ENCODE measurements around the gene CASP6.

The CASP6 gene
- total RNA-seq: 4.5 to 16.9 (median 11.0) reads per million in 17 experiments

DNA sequence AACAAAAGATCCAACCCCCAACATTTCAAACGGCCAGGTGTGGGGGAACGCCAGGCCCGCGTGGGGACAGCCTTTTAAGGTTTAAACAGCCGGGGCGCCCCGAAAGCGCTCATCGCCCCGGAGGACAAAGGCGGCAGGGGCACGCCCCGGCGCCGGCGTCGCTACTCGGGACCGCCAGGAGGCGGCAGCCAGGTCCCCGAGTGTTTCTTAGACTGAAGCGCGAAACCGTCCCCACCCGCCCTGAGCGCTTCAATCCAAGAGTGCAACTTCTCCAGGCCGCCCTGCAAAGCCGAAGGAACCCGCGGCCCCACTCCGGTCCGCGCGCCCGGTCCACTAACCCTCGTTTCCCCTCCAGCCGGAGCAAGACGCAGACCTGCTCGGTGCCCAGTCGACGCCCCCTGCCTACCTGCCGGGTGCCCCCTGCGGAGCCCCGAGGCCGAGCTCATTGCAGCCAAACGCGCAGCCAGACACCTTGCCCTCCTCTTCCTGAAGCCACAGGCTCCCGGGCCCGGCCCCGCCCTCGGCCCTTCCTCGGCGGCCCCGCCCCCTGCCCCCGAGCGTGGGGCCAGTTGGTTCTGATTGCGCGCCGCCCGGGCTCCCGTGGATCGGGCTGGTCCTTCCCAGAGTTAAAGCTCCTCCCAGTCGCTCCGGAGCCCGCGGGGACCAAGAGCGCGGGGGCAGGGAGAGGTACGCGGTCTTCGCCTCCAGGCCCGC lies at the start of gene CASP6:
Gene CASP6, minus strand, starts transcription at position 496 of the 714 bp plus-strand sequence. Its CDS starts 50 bp downstream, at position 446.
- DNase-seq: peak; percentile 82 to 94 (median 88)

DNA sequence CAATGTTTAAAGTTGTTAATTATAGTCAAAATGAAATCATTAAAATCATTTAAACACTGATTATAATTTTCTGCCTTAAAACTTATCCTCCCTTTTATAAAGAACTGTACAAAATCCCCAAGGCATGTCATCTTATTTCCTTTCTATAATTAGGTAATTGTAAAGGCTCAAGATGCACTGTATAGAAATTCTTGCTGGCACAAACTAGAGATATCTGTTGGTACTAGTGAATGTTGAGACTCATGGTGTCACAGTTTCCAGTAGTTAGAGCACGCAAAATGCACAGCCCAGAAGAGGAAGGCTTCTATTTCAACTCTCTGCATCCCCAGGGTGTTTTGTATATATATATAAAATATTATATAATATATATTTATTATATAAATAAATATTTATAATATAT lies 49.3 kb upstream of the CASP6 start:
- no peak for DNase-seq

DNA sequence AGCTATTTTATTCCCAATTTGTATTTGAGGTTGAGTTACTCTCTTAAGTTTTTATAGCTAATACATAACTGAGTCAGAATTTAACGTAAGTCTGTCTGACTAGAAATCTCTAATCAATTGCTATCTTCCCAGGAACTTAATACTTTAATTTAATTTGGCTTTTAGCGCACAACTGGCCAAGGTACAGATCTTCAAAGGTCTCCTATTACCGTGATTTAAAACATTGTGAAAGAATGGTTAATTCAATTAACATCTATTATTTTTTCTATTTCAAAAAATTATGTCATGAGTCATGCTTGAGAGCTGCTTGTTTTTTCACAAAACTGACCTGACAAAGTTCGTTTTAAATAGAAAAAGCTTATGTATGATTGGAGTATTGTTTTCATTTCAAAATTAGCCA lies 48.6 kb upstream of the CASP6 start:
- DNase-seq: no peak

DNA sequence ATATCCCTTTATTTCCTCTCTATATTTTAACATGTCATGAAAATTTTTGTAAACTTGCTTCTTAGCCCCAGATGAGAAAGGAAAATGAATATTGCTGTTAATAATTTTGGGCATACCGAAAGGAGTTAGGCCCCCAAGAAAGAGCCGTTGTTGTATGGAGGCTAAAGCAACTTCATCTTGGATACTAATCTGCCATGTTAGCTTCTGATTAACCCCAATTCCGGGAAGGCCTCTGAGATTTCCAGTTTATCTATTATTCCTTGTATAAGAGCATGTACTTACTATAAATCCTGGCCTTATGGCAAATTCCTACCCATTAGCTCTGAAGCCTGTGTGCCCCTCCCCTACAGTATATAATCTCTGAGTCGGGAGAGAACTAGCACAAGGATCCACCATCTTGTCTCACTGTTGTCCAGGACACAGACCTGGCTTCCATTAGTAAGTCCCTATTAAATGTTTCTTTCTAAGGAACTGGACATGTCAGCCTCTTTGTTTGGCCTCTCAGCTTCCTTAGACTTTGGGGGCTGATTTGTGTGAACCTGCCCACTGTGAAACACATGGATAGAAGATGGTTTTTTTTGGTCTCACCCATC lies 47.5 kb upstream of the CASP6 start:
- no peak for DNase-seq

DNA sequence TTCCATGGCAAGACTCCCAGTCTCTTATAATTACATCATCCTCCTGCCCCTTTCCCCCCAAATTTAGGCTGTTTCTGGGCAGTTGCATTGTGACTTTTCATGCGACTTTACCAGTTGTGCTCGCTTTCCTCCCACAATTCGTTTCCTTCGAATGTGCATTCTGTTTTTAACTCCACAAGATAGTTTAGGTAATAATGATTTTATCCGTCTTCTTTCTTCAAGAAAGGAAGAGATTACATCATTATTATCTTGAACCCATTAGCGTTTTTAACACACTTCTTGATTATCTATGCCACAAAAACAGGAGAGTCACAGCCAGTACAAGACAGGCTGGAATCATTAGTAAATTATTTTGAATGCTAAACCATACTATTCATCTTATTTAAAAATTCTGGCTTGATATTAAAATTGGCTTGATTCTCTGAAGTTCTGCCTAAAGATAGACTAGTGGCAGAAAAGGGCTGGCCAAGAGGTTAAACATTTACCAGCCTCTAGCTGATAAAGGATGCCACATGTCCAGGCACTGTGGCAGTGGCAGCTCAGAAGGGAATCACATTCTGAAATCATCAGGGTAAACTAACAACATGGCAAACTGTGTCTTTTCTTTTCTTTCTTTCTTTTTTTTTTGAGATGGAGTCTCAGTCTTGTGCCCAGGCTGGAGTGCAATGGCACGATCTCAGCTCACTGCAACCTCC lies 46.3 kb upstream of the CASP6 start:
- DNase-seq: no peak

DNA sequence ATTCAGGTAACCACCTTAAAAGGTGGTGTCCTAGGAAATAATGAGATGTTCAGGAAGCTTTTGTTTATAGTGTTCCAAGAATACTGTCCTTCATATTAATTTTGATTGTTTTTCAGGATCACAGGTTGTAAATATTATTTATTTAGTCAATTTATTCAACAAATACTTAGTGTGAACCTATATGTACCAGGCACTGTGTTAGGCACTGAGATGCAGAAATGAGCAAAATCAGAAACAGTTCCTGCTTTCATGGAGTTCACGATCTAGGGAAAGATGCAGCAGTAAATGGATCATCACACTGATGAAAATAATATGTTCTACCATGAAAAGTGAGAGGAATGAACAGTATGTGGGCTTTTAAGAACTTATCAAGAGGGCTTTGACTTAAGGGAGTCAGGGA lies 44.9 kb upstream of the CASP6 start:
- no peak for DNase-seq

DNA sequence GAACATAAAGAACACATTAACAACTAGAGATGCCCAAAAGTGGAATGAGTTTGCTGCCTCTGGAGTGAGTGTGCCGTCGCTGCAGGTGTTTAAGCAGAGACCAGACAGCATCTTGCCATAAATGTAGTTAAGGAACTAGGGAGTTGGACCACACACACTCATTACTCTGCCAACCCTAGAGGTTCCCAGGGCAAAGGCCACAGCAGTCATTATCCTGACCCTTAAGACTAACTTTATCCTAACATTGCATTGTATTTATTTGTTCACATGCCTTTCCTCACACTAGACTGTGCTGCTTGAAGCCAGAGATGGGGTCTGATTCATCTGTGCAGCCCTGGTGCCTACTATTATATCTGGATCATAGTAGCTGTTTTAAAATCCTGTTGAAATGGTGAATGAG lies 43.5 kb upstream of the CASP6 start:
- no peak for DNase-seq

DNA sequence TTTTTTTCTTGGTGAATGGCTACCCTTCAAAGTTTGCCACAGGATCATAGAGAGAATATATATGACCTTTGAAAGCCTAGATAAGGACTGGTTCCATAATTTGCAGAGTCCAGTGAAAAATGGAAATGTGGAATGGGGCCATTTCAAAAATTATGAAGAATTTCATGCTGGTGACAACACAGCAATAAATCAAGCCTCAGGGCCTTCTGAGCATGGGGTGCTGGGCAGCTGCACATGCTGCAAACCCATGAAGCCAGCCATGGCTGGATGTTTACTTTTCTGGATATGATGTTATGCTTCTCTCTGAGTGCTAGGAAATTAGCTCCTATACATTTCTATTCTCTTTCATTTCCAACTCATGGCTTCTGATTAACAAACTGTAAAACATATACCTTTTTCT lies 42.6 kb upstream of the CASP6 start:
- no peak for DNase-seq

DNA sequence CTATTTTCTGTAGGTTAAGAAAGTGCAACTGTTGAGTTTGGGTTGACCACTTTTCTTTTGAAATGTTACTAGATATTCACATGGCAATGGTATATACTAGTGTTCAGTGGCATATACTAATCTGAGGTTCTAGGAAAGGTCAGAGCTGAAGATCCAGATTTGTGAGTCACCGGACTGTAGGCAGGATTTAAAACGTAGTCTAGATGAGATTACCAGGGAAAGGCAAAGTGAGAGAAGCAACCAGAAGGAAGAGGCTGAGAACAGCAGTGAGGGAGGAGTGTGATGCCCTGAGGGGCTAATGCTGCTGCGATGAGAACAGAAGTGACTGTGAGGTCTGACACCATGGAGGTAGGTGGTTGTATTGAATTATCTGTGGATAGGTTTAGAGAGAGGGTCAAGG lies 36.3 kb upstream of the CASP6 start:
- no peak for DNase-seq

DNA sequence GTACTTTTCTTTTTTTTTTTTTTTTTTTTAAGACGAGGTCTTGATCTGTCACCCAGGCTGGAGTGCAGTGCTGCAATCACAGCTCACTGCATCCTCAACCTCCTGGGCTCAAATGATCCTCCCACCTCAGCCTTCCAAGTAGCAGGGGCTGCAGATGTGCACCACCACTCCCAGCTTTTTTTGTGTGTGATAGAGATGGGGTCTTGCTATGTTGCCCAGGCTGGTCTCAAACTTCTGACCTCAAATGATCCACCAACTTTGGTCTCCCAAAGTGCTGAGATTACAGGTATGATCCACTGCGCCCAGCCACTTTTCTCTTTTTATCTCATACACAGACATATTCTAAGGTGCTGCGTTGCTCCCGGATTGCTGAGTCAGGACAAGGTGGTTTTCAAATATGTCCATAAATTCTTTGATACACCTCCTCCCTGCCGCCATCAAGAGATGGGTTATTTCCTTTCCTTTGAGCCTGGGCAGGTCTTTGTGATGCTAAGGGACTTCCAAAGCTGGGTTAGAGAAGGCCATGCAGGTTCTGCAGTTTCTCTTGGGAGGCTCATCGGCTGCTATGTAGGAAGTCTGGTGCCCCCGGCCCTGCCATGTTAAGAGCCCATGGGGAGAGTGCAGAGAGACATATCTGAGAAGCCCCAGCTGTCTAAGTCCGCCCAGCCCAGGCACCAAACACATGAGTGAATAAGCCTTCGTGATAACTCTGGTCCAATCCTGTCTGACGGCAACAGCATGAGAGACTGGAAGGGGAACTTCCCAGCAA lies 35.0 kb upstream of the CASP6 start:
- no peak for DNase-seq

DNA sequence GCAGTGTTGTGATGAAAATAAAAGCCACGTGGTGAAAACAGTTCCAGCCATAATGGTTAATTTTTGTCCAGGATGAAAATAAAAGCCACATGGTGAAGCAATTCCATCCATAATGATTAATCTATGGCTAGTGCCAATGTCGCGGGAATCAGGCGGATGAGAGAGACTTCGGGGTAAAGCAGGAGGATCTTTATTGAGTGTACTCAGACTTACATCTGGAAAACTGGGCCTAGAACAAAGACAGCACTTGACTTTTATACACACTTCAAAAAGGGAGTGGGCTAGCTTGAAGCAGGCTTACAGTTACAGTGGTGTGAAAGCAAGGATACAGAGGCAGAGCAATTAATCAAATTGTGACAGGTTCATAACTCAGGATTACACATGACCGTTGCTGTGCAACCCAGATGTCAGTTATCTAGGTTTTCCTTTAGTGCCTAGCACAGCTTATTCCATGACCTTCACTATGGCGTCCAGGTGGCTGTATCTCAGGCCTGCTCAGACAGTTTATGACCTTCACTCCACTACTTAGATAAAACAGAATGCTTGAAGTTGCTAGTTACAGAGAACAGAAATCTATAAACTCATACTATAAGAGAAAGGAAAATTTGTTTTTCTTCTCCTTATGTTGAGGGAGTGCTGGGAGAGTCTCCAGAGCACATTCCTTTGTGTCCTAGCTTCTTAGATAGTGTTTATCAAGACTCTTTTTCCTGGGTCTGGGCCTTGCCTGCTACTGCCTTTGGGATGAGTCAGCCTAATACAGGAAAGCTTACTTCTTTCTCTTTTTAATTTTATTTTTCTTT lies 32.5 kb upstream of the CASP6 start:
- DNase-seq: no peak

DNA sequence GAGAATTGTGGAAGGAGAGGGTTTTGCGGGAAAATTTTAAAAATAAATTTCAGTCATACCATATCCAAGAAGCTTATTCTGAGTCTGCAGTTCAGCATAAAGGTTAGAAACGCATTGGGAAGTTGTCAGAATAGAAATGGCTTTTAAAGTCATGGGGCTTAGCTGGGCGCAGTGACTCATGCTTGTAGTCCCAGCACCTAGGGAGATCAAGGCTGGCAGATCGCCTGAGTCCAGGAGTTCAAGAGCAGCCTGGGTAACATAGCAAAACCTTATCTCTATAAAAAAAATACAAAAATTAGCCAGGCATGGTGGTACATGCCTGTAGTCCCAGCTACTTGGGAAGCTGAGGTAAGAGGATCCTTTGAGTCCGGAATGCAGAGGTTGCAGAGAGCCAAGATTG lies 30.5 kb upstream of the CASP6 start:
- no peak for DNase-seq

DNA sequence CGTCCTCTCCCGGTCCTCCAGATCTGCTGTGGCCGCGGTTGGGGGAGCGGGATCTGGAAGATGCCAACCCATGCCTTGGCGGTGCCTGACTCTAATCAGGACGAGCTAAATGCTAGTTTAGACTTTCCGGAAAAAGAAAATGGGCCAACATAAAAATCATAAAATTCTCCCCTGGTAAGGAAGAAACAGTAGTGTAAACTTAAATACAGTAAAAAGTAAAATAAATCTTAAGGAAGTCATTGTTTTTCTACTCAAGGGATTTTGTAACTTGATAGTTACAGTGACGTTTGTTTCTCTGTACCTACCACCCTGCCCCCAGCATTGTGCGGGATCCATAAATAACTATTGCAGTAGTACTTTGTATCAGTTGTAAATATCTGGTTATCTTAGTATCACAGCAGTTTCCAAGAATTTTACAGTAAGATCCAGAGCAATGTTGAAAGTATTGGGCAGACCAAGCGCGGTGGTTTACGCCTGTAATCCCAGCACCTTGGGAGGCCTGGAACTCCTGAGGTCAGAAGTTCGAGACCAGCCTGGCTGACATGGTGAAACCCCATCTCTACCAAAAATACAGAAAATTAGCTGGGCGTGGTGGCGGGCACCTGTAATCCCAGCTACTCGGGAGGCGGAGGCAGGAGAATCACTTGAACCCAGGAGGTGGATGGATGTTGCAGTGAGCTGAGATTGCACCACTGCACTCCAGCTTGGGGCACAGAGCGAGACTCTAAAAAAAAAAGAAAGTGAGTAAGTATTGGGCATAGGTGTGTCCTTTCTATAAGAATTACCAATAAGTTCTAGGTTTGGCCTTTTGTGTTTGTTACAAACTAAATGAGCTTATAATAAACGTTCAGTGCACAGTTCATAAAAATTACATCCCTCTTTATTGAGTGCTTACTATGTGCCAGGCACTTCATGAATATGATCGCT lies 27.6 kb upstream of the CASP6 start:
- DNase-seq: no peak

DNA sequence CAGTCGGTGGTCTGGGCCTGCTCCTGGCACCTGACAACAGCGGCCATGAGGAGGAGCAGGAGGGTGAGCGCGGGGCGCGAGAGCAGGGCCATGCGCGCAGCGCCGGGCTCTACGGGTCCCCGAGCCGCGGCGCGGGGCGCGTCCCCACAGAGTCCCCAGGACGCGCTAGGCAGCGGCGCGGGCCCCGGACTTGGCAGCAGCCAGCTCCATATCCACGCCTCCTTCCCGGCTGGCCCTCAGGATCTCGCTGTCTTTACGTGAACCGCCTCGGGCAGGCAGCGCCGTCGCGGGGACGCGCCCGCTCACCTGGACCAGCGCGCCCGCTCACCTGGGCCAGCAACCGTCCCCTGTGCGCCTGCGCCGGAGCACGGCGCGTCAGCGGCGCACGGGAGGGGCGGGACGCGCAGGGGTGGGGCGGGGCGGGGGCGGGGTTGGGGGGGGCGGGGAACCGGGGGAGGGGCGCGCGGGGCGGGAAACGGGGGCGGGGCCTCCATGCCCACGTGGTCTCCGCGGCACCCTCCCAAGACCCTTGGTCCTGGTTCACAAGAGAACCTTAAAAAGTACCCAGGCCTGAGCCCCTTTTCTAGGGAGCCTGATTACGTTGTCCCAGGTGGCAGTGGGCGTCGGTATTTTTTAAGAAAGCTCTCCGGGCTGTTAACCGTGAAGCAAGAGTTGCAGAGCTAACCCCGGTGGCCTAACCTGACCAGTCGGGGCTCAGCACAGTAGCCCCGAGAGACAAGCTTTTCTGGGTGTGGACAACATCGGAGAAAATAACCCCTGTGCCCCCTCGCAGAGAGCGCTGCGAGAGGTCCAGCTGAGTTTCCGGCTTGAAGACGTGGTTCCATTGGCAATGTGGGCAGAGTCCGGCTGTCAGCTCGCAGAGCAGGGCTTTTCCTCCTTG lies 26.7 kb upstream of the CASP6 start, which contains the start of gene PLA2G12A:
Gene PLA2G12A, minus strand, starts transcription at position 353 of the 901 bp plus-strand sequence. Its CDS starts 261 bp downstream, at position 92.
- DNase-seq: peak; percentile 52 to 88 (median 72)

DNA sequence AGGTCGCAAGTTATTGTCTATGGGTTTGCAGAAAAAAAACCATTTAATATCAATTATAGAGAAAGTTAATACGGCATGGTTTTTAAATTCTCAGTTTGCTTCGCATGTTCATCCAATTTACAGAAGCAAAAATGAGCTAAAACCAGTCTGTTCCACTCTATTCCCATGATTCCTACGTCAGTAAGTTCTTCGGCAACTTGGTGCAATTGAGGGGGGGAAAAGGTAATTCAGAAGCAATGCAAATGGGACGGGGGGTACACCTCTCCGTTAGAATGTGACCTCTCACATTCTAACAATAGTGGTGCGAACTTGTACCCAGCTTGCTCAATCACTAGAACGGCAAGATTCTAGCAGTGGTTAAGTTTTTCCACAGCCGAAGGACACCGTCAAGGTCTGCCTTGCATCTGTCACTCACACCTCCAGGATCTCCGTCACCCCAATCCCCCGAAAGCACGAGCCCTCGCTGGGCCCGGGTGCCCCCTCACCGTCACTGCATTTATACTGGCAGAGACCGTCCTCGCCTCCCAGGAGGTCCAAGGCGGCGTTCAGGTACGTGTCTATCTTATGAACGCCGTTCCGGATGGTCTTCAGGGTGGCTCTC lies 26.0 kb upstream of the CASP6 start:
- DNase-seq: peak in 1 of 4 experiments; percentile 12

DNA sequence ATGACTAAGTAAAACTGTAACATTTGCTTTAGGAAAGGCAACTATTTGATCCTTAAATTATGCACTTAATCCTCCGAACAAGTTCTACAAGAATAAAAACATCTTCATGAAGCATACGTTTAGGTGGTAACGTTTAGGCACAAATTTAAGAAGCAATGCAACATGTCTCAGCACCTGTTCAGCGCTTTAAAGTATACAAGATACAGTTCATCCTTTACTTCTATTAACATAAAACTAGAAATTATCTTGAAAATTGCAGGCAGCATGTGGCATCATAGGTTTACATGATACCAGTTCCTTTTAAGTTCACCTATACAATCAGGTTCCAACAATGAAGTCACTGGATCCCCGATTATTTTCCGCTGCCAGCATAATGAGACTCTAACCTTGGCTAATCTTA lies 25.1 kb upstream of the CASP6 start:
- DNase-seq: no peak

DNA sequence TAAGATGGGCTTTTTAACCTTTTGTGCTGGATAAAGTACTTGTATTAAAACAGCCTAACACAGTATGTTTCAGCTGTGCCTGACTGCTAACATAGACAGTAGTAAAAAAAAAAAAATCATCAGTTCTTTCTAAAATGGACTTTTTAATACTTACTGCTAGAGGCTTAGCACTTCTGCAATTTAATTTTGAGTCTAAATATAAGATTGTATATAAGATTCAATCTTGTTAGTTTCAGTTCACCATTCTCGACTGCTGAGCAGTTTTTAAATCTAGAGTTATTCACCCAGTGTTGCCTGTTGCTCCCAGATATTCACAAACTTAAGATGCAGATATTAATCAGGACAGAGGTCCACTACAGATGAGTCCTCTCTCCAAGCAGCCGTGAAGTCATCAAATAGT lies 19.9 kb upstream of the CASP6 start:
- DNase-seq: peak in 2 of 4 experiments; percentile 23 to 30

DNA sequence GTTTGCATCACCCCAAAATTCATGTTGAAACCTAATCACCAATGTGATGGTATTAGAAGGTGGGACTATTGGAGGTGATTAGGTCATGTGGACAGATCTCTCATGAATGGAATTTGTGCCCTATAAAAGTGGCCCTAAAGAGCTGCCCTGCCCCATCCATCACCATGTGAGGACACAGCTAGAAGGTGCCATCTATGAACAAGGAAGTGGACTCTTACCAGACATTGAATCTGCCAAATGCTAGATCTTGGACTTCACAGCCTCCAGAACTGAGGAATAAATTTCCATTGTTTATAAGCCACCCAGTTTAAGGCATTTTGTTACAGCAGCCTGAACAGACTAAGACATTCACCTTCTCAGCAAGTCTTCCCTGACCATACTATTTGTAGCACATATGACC lies 19.1 kb upstream of the CASP6 start:
- DNase-seq: no peak

DNA sequence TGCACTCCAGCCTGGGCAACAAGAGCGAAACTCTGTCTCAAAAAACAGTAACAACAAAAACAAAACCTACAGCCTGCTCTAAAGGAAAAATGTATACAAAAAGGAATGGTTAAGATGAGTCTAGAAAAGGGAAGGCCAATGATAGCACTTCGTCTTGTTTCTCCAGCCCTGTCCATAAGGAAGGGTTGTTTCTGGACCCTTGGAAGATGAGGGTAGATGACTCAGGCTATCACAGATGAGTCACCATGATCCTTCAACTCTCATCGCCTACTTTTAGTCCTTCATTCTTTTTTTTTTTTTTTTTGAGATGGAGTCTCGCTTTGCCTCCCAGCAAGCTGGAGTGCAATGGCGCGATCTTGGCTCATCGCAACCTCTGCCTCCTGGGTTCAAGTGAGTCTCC lies 17.8 kb upstream of the CASP6 start:
- DNase-seq: no peak
